PC-3 (cell line): ENCODE results near the gene ZNF497. TPM values are rescaled to one million over a fixed set of nuclear protein-coding genes. Genes with fewer than 3 reads are reported as not detected.

Experiments
- ATAC-seq: fragments of 200-7000 bp; cut with Tn5 transposase; 2 replicates; pipeline ENCODE4 v1.9.1; 2020; ENCODE audit warnings: mild to moderate bottlenecking, moderate library complexity
- BruUV-seq: library from RNA; stranded (reverse); fragments of 400-500 nt; replicated peaks from 2 replicates; lab custom pipeline; 2021; lab: Mats Ljungman, UMichigan
- CTCF ChIA-PET: fragments of 300-600 bp; sonication (Branson Sonifier 250); formaldehyde crosslinking; loops from one replicate; lab custom pipeline; 2022; ENCODE audit warnings: antibody characterized with exemption; lab: Charles Lee
- POLR2A ChIA-PET: fragments of 300-600 bp; sonication (Branson Sonifier 250); formaldehyde crosslinking; loops from one replicate; lab custom pipeline; 2022; ENCODE audit warnings: antibody characterized with exemption; ENCODE audit not compliant: unreplicated experiment; lab: Charles Lee
- DNase-seq: peaks from one replicate; pipeline ENCODE4 v3.0.0-alpha.2; 2015
- H2AFZ ChIP-seq: fragments of 300-600 bp; sonication (generic); 2 replicates; pipeline ENCODE4 v1.6.0; 2016; ENCODE audit warnings: antibody characterized with exemption, low read length
- H3F3A ChIP-seq: fragments of 300-600 bp; sonication (generic); one replicate; pipeline ENCODE4 v1.6.0; 2017; ENCODE audit warnings: antibody characterized with exemption, low read length, control low read depth, mild to moderate bottlenecking; ENCODE audit not compliant: unreplicated experiment
- H3K27ac ChIP-seq: fragments of 300-600 bp; sonication (generic); 2 replicates; pipeline ENCODE4 v1.5.1; 2016; ENCODE audit warnings: mild to moderate bottlenecking, low read length
- H3K27me3 ChIP-seq: fragments of 300-600 bp; sonication (generic); 2 replicates; pipeline ENCODE4 v1.6.1; 2016; ENCODE audit warnings: low read length, mixed read lengths
- H3K36me3 ChIP-seq: fragments of 300-600 bp; sonication (generic); 2 replicates; pipeline ENCODE4 v1.6.1; 2016; ENCODE audit warnings: low read depth, mixed run types, low read length, mixed read lengths
- H3K4me1 ChIP-seq: fragments of 300-600 bp; sonication (generic); 2 replicates; pipeline ENCODE4 v1.5.1; 2016; ENCODE audit warnings: low read length; ENCODE audit not compliant: insufficient read depth
- H3K4me2 ChIP-seq: fragments of 300-600 bp; sonication (generic); 2 replicates; pipeline ENCODE4 v1.6.0; 2016; ENCODE audit warnings: low read length
- H3K4me3 ChIP-seq: fragments of 300-600 bp; sonication (generic); 2 replicates; pipeline ENCODE4 v1.5.1; 2016; ENCODE audit warnings: mild to moderate bottlenecking, low read length, mixed read lengths
- H3K79me2 ChIP-seq: fragments of 300-600 bp; sonication (generic); 2 replicates; pipeline ENCODE4 v1.6.1; 2017; ENCODE audit warnings: low read length, mixed read lengths
- H3K9ac ChIP-seq: fragments of 300-600 bp; sonication (generic); 2 replicates; pipeline ENCODE4 v1.6.0; 2016; ENCODE audit warnings: mild to moderate bottlenecking, low read length
- H3K9me2 ChIP-seq: fragments of 300-600 bp; sonication (generic); replicated peaks from 2 replicates; pipeline ENCODE4 v1.6.1; 2016; ENCODE audit warnings: mixed run types, low read length, mixed read lengths
- H3K9me3 ChIP-seq: fragments of 300-600 bp; sonication (generic); 2 replicates; pipeline ENCODE4 v1.6.1; 2016; ENCODE audit warnings: low read length, mixed read lengths
- H4K20me1 ChIP-seq: fragments of 300-600 bp; sonication (generic); 2 replicates; pipeline ENCODE4 v1.6.1; 2016; ENCODE audit warnings: low read length, mixed read lengths
- EZH2 ChIP-seq: fragments of 300-600 bp; sonication (generic); IDR thresholded peaks from one replicate; pipeline ENCODE4 v1.6.1; 2017; ENCODE audit warnings: antibody characterized with exemption, mild to moderate bottlenecking, low read length; ENCODE audit not compliant: unreplicated experiment
- EZH2phosphoT487 ChIP-seq: fragments of 300-600 bp; sonication (generic); IDR thresholded peaks from 2 replicates; pipeline ENCODE4 v1.6.1; 2018; ENCODE audit warnings: mild to moderate bottlenecking, antibody characterized with exemption, low read length, borderline replicate concordance
- intact Hi-C: fragments of 100-400 bp; cut with micrococcal nuclease; formaldehyde crosslinking; loops from 2 replicates; pipeline ENCODE4 v1.9.0; 2023
- total RNA-seq: library from RNA; depleted of rRNA; stranded (reverse); fragments of >200 nt; gene quantifications from 2 replicates; pipeline ENCODE4 v1.2.3, GENCODE V29; 2014
- TF ChIP-seq, protein P1 (sequence below): fragments of 300-600 bp; sonication (generic); conservative IDR thresholded peaks from 2 replicates; pipeline ENCODE4 v1.5.1; 2017; ENCODE audit warnings: antibody characterized with exemption, low read depth, mild to moderate bottlenecking, low read length

The ZNF497 gene
- total RNA-seq, 1 experiment from 2014 or later: 2.2 TPM

DNA sequence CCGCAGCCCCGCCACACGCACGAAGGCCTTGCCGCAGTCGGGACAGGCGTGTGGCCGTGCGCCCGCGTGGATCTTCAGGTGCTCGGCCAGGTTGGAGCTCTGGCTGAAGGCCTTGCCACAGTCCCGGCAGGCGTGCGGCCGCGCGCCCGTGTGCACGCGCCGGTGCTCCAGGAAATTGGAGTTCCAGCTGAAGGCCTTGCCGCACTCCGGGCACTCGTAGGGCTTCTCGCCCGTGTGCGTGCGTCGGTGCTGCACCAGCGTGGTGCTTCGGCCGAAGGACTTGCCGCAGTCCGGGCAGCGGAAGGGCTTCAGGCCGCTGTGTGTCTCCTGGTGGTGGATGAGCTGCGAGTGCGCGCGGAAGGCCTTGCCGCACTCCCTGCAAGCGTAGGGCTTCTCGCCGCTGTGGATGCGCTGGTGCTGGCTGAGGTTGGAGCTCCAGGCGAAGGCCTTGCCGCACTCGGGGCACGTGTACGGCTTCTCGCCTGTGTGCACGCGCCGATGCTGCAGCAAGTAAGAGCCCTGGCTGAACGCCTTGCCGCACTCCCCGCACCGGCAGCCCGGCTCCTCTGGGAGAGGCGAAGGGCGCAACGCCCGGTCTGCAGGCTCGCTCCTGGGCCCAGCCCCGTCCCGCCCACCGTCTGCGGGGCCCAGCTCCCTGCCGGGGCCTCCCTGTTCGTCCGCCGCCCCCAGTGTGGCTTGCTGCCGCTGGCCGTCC, 5.6 kb downstream of the ZNF497 start:
- Histone ChIP-seq H3K79me2 (0 out of 2 replicates have a peak, but pooled peaks cover 6% of the 10 kb centered on the region), H3K27me3 (no peaks in the 10 kb centered on the region), H2AFZ (no peak overlapping the region), H3K27ac (no peak overlapping the region), H3K9me3 (no peaks in the 10 kb centered on the region), H3F3A (no peaks in the 10 kb centered on the region), H3K36me3 (no peaks in the 10 kb centered on the region), H3K9me2 (no peaks in the 10 kb centered on the region), H3K4me2 (no peak overlapping the region), H4K20me1 (no peaks in the 10 kb centered on the region), H3K4me1 (peaks cover 6% of the 10 kb centered on the region), H3K4me3 (no peak overlapping the region), H3K9ac (no peak overlapping the region)
- ChIA-PET POLR2A (no interaction called here), CTCF (no interaction called here)
- TF ChIP-seq, protein P1, sequence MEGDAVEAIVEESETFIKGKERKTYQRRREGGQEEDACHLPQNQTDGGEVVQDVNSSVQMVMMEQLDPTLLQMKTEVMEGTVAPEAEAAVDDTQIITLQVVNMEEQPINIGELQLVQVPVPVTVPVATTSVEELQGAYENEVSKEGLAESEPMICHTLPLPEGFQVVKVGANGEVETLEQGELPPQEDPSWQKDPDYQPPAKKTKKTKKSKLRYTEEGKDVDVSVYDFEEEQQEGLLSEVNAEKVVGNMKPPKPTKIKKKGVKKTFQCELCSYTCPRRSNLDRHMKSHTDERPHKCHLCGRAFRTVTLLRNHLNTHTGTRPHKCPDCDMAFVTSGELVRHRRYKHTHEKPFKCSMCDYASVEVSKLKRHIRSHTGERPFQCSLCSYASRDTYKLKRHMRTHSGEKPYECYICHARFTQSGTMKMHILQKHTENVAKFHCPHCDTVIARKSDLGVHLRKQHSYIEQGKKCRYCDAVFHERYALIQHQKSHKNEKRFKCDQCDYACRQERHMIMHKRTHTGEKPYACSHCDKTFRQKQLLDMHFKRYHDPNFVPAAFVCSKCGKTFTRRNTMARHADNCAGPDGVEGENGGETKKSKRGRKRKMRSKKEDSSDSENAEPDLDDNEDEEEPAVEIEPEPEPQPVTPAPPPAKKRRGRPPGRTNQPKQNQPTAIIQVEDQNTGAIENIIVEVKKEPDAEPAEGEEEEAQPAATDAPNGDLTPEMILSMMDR: no peak
- no peak for TF ChIP-seq EZH2phosphoT487
- TF ChIP-seq EZH2: no peak
- no peak for ATAC-seq
- BruUV-seq: no TSS peak
- DNase-seq: no peak
- intact Hi-C loops: no loop called here

DNA sequence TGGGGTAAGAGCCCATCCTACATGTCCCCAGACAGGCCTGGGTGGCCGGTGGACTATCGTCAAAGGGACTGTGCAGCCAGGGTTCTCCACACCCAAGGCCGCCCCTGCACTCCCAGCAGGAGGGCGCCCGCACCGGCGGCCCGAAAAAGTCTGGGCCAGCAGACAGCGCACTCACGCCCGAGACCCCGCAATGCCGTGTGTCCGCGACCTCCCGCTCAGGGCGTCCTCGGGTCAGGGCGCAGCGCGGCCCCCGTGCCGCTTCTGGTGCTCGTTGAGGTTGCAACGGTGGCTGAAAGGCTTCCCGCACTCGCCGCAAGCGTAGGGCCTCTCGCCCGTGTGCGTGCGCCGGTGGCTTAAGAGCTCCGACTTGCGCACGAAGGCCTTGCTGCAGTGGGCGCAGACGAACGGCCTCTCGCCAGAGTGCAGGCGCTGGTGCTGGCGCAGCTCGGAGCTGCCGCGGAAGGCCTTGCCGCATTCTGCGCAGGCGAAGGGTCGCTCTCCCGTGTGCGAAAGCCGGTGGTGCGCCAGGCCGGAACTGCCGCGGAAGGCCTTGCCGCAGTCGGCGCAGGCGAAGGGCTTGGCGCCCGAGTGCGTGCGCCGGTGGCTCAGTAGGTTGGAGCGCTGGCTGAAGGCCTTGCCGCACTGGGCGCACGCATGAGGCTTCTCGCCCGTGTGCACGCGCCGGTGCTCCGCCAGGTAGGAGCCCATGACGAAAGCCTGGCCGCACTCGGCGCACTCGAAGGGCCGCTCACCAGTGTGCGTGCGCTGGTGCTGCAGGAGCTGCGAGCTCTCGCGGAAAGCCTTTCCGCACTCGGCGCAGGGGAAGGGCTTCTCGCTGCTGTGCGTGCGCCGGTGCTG, 6.4 kb downstream of the ZNF497 start:
- H3K9me2 ChIP-seq: no peaks in the 10 kb centered on the region
- H3K4me3 ChIP-seq: no peak overlapping the region
- H3K27ac ChIP-seq: no peak overlapping the region
- intact Hi-C loops: no loop called here
- no peak for ATAC-seq
- CTCF ChIA-PET: no interaction called here
- H3K4me2 ChIP-seq: no peak overlapping the region
- H4K20me1 ChIP-seq: no peaks in the 10 kb centered on the region
- no peaks in the 10 kb centered on the region for H3F3A ChIP-seq
- DNase-seq: no peak
- H3K9me3 ChIP-seq: no peaks in the 10 kb centered on the region
- no peaks in the 10 kb centered on the region for H3K79me2 ChIP-seq
- H3K9ac ChIP-seq: no peak overlapping the region
- TF ChIP-seq EZH2phosphoT487: no peak
- TF ChIP-seq, protein P1: no peak
- TF ChIP-seq EZH2: no peak
- POLR2A ChIA-PET: no interaction called here
- H3K4me1 ChIP-seq: no peaks in the 10 kb centered on the region
- peaks cover 1% of the 10 kb centered on the region; the same call in 1 of the 2 replicates for H3K27me3 ChIP-seq
- BruUV-seq: no TSS peak
- no peak overlapping the region for H2AFZ ChIP-seq
- H3K36me3 ChIP-seq: no peaks in the 10 kb centered on the region
